NB4 (cell line): ENCODE results near the gene ADAMTS2.
A peak's percentile ranks its signal among the peaks of the same experiment; 100 is the strongest.

Source experiments
- DNase-seq: peaks from one replicate; pipeline ENCODE4 v3.0.0; 2010; ENCODE audit warnings: low read depth
- H3K4me3 ChIP-seq: one replicate; pipeline ENCODE4 v1.5.1; 2011; ENCODE audit warnings: mild to moderate bottlenecking, low read depth, low read length, moderate library complexity
- CTCF ChIP-seq: IDR thresholded peaks from one replicate; pipeline ENCODE4 v1.5.1; 2012; ENCODE audit warnings: low read depth, low read length
- MYC ChIP-seq: IDR thresholded peaks from 2 replicates; pipeline ENCODE4 v1.6.1; 2011; ENCODE audit warnings: low read depth, low read length
- POLR2A ChIP-seq: IDR thresholded peaks from 2 replicates; pipeline ENCODE4 v1.6.1; 2011; ENCODE audit warnings: mild to moderate bottlenecking; ENCODE audit not compliant: insufficient read length; ENCODE audit errors: extremely low read depth
- TF ChIP-seq, protein P1 (sequence below): IDR thresholded peaks from 2 replicates; pipeline ENCODE4 v1.6.1; 2011; ENCODE audit warnings: low read depth, low read length

Gene ADAMTS2

DNA sequence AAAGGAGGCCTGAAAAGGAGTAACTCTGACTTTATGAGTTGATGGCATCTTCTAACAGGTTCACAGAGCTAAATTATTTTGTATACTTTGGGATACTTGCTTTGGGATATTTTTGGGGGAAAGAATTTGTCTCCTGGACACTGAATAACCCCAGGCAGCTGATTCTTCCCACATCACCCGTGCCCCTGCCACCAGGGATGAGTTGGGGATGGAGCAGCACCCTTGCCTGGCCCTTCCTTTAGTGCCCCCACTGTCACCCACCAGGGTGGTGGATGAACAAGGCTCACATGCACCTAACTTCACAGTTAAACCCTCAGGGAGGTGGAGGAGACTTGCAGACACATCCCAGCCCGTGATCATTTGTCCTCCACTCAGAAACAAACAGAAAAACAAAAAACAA is 2.3 kb upstream of the ADAMTS2 start:
- no peak overlapping the region for H3K4me3 ChIP-seq
- no peak for DNase-seq
- TF ChIP-seq CTCF (no peak), MYC (no peak), POLR2A (no peak)
- TF ChIP-seq, protein P1, sequence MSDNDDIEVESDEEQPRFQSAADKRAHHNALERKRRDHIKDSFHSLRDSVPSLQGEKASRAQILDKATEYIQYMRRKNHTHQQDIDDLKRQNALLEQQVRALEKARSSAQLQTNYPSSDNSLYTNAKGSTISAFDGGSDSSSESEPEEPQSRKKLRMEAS = no peak

DNA sequence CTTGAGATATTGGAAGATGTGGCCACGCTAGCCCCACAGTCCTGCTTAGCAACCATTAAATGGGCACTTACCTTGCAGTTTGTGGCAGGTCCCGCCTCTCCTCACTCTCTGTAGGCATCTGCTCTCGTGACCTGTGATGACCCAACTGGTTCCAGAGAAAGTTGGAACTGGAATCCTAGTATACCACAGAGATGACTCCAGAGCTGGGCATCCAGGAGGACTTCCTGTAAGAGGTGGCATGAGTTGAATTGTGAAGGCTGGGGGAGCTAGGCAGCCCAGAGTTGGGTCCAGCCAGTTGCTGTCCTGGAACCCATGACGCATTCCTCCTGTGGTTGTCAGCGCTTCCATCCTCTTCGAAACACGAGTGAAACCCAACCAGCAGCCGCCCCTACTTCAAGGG is 1.6 kb upstream of the ADAMTS2 start:
- no peak for DNase-seq
- no peak overlapping the region for H3K4me3 ChIP-seq
- TF ChIP-seq POLR2A (no peak), MYC (no peak), CTCF (no peak)
- TF ChIP-seq, protein P1 = no peak

DNA sequence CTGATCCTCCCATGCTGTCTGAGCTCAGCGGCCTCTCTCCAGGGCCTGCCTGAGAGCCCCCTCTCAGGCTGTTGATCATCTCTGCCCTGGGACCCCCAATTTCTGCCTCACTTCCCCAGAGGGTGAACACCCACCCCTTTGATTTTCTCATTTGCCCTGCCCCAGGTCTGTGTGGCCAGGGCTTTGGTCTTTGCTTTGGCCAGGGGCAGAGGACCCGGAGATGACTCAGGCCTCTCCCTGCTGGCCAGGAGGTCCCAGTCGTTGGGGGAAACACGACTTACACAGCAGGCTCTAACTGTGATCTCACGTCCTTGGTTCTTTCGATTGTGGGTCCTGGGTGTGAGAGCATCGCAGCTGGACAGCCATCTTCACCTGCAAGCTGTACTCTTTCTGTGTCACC is 1.1 kb upstream of the ADAMTS2 start:
- no peak overlapping the region for H3K4me3 ChIP-seq

GRCh38 chr5:179345183-179345432 is 153 bp downstream of the ADAMTS2 start:
- DNase-seq = no peak
- no peak for TF ChIP-seq CTCF
- TF ChIP-seq, protein P1 = no peak
- TF ChIP-seq POLR2A = no peak
- no peak for TF ChIP-seq MYC
- H3K4me3 ChIP-seq = no peak overlapping the region

More for the DNA sequence above, 1.1 kb upstream of the ADAMTS2 start:
- DNase-seq = no peak
- TF ChIP-seq CTCF (no peak), MYC (no peak), POLR2A (no peak)
- TF ChIP-seq, protein P1 = no peak

GRCh38 chr5:179344431-179345182 is 654 bp downstream of the ADAMTS2 start:
- TF ChIP-seq MYC (no peak), CTCF (no peak), POLR2A (no peak)
- TF ChIP-seq, protein P1 = no peak
- H3K4me3 ChIP-seq = no peak overlapping the region
- peak; percentile 23 for DNase-seq
